Mucosa of gallbladder (tissue), 1 donor: ENCODE data around the gene GDAP2. TPM values are rescaled to one million over a fixed set of nuclear protein-coding genes. Genes with fewer than 3 reads are reported as not detected.
"Not testable (repeated sequence)": the region's sequence is repeated elsewhere in the genome, so short reads cannot be mapped to it uniquely, and the experiment has no call there.

Experiments
- DNase-seq: peaks from one replicate; pipeline ENCODE4 v3.0.0-alpha.2; 2020; ENCODE audit warnings: low spot score
- total RNA-seq: library from RNA; stranded (reverse); gene quantifications from one replicate; pipeline ENCODE4 v1.2.1, GENCODE V29; 2021
- donor health status: DM: no; HTN: no; CAD: no.

Gene GDAP2, protein sequence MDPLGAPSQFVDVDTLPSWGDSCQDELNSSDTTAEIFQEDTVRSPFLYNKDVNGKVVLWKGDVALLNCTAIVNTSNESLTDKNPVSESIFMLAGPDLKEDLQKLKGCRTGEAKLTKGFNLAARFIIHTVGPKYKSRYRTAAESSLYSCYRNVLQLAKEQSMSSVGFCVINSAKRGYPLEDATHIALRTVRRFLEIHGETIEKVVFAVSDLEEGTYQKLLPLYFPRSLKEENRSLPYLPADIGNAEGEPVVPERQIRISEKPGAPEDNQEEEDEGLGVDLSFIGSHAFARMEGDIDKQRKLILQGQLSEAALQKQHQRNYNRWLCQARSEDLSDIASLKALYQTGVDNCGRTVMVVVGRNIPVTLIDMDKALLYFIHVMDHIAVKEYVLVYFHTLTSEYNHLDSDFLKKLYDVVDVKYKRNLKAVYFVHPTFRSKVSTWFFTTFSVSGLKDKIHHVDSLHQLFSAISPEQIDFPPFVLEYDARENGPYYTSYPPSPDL
- 30.1 TPM for total RNA-seq

DNA sequence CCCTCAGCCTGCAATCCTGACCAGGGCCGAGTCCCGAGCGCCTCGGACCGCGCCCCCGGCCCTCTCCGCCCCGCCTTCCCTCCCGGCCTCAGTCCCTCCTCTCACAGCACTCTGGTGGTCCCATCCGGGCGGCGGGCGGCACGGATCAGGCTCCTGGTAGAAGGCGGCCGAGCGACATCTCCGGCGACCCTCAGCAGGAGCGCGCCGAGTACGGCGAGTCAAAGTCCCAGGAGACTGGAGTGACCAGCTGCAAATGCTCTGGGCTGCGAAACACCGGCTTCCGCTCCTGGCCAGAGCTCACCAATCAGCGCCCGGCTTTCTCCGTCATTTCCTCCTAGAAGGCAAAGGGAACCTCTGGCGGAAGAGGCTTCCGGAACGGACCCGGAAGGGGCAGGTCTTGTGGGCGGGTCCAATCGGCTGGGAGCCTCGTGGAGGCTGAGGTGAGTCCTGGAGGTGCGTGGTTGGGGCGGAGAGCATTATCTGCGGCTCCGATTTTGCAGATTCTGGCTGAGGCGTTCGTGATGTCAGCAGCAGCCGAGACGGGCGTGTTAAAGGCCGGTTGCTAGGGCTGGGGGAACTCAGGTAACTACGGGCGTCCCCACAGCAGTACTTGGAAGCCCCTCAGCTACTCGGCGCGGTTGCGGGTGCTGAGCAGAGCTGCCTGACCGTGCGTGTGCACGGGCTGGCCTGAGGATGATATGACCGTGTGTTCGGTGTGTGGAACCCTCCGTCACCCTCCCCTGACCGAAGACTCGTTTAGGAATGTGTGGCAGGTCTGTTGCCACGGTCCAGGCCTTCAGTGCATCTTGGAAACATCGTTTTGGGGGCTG, at the start of gene GDAP2, which contains the start of gene WDR3:
GDAP2 (minus strand) TSS at position 279 of the 830 bp plus-strand sequence. CDS start 9,264 bp downstream, outside the sequence.
WDR3 (plus strand) TSS at position 397 of the 830 bp plus-strand sequence. CDS start 3,581 bp downstream, outside the sequence.
- peak; percentile 97 for DNase-seq

DNA sequence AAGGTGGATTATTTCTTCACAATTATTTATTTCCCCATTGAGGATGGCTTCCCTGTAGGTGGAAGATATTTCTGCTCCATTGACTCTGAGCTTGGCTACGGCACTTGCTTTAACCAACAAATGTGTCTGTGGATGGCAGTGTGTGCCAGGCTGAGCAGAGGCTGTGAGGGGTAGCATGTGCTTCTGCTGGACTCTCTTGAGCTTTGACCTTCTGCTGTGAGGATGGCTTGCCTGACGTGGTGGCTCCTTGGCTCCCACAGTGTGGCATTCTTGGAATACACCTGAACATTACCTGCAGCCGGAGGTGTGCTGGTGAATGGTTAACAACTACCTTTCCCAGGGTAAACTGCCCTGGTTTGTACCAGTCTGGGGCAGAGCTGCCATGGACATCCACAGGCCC, 47.0 kb upstream of the GDAP2 start:
- DNase-seq, result no peak

DNA sequence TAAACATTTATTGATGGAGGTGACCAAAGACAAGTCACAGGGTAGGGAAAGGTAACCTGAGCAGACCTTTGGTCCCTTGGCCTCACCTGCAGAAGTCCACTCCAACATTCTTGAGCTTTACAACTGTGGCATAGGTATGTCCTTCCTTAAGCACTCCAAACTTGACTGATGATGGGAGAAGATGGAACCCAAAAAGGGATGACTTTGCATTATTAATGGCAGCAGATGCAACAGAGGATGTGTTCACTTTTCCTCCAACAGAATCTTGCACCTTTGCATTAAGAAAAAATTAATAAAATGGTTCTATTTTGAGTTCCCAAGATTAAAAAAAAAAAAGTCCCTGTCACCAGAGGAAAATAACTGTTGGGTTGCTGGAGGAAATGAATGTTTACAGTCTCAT, 42.4 kb upstream of the GDAP2 start:
- no peak for DNase-seq

DNA sequence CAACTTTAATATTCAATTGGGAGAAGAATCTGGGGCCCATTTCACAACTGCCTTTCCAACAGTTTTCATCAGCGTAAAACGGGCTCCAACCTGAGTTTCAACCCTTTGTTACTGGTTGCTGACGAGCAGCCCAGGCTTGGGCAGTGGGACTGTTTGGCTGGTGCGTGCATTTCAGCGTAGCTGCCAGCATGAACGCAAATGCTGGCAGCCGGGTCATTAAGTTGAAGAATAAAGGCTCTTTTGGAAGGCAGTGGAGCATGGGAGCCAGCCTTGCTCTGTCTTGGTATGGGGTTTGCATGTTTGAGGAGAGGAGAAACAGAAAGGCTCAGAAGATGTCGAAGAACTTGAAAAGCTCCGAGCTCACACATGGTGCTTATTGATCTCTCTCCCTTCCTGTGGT, 40.8 kb upstream of the GDAP2 start:
- DNase-seq, result no peak

DNA sequence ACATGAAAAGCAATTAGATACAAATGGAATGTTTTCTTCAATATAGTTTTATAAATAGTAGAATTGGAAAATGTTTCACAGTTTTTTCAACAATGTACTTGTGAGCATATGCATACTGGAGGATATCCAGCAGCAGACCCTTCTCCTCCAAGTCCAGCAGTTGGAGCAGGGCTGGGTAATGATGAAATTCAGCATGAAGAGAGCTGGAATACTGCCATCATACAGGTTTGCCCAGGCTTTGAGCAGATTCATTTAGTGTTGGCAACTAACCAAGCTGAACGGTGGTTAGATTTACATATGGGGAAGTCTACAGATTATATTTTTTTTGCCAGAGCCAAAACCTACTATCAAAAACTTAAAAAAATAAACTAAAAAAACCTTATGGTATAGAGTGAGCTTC, 38.5 kb upstream of the GDAP2 start:
- DNase-seq, result no peak

DNA sequence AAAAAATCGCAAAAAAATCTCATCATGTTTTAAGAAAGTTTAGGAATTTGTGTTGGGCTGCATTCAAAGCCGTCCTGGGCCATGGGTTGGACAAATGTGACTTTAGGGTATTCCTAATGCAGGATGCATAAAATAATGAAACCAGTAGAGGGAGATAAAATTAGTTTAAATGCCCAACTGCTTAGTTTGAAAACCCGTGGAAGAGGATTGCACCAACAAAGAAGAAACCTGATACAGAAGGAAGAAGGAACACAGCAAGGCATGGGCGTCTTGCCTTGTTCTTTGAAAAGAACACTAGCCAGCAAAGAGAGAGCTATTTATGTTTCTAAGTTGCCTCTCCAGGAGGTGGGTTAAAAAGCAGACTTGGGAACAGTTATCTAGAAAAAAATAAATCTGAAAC, 38.1 kb upstream of the GDAP2 start:
- no peak for DNase-seq

DNA sequence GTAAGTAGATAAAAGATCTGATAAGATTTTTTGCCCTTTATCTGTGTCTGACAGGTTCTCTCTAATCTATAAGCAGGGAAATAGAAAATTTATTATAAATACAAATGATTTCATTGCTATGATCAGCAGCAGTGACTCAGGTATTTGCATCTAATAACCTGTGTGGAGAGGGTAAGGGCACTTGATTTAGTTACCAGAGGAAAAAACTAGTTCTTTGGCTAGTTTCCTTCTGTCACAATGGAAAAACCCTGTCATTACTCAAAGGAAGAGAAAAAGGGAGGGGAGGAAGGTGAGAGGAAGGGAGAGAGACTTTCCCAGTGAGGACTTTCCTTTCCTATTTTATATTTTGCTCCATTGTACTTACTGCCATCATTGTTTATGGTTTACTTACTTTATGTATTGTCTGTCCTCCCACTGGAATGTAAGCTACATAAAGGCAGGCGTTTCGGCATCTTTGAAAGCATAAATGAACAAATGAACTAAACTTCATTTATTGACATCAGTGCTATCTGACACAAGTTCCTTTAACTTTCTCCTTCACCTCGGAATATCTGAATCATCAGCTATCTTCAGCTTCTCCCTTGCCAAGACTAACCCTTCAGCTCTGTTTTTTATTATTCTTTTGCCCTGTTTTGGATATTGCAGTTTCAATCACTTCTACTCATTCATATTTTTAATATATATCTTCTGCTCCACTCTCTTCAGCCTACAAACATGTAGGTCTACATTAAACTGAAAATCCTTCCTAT, 35.0 kb upstream of the GDAP2 start:
- no peak for DNase-seq

DNA sequence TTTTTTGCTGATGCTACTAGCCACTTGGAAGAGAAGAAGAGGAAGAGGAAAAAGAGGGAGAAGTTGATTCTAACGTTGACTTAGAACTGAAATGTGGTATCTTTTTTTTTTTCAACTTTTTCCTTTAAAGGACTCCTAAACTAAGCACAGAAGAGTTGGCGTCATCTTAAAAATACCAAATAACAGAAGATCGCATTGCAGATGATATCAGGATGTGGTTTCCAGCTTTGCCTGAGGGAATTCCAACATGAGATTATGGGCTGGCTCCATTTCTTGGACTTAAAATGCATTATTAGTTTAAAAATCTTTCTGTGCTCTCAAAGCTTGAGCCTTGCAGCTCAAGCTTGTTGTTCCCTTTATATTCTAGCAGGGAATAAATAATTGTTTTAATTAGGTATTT, 29.9 kb upstream of the GDAP2 start:
- DNase-seq, result no peak

DNA sequence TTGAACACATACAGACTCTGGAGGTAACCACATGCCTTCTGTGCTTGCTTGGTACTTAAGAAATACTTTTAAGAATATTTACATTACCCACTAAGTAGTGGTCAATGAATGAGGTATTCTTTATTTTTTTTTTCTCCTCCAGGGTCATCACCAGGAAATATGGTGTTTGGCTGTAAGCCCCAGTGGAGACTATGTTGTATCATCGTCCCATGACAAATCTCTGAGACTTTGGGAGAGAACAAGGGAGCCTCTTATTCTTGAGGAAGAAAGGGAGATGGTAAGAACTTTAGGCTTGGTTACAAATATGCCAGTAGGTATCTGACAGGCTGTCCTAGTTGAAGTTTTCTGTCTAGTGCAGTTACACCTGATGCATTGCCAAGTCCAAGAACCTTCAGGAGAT, 23.0 kb upstream of the GDAP2 start:
- no peak for DNase-seq

DNA sequence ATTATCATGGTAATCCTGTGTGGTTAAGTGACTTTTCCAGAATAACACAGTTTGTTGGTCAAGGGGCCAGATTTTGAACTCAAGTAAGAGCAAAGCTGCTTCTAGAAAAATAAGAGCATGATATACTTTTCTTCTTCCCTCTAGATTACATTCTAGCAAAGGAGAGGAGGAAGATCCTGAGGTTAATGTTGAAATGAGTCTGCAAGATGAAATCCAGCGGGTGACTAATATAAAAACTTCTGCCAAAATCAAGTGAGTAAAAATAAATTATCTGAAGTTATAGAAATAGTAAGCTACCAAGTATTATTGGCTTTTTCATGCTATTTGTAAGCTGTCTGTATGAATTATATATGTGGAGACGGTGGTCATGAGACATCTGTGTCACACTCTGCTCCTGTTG, 12.9 kb upstream of the GDAP2 start:
- no peak for DNase-seq

DNA sequence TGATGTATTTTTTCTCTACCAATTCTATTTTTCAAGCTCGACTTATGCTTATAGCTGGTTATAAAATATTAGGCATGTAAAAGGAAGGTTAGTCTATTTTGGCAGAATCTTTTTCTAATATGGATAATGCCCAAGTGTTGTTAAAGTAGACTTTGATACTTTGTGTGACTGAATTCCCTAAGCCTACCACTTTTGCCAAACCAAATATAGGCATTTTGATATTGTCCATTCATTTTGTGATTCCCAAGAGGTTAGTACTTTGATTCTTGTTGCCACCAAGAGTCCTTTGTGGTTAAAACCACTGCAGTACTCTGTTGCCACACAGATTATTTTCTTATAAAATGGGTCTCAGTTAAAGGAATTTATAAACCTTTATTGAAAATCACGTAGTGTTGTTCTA, 4.3 kb upstream of the GDAP2 start:
- DNase-seq, result no peak

DNA sequence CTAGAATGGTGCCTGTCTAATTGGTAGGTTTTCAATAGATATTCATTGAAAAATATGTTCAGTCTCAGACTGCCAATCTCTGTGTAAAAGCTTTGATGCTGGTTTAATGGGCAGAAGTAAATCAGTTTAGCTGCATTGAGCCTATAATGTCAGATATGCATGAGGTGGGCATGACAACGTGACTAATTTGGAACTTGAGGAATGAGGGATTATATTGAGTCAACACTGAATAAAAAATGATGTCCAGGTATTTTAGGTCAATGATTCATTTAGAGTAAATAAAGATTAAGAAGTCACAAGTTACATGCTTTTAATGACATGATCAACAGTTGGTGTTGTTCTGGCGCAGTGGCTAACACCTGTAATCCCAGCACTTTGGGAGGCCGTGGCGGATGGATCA, 3.2 kb upstream of the GDAP2 start:
- DNase-seq, result no peak

DNA sequence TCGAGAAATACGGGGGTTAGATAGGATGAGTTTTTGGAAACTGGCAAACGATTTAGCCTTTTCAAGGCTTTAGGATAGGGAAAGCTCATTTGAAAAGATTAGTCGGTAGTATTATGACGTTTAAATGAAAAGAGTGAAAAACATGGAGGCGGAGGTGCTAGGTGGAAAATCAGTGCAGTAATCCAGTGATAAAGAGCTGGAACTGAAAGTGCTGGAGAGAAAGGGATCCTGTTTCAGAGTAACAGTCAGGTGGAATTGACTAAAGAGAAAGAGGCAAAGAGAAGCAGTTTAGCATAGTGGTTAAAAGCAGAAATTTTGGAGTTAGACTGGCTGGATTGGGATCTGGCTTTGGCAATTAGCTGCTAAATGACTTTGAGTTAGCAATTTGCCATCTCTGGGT, 1.1 kb upstream of the GDAP2 start:
- no peak for DNase-seq

DNA sequence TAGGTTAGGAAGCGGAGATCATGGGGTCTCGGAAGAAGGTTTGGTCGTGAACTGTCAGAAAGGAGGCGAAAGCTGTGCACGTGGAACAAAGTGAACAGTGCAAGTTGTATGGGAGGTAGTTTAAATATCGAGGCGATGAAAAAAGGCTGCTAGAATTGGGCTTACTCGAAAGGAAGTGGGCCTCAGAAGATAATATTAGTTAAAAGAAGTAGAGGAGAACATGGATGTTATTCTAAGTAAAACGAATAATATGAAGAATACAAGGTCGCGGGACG, 689 bp upstream of the GDAP2 start:
- no peak for DNase-seq

DNA sequence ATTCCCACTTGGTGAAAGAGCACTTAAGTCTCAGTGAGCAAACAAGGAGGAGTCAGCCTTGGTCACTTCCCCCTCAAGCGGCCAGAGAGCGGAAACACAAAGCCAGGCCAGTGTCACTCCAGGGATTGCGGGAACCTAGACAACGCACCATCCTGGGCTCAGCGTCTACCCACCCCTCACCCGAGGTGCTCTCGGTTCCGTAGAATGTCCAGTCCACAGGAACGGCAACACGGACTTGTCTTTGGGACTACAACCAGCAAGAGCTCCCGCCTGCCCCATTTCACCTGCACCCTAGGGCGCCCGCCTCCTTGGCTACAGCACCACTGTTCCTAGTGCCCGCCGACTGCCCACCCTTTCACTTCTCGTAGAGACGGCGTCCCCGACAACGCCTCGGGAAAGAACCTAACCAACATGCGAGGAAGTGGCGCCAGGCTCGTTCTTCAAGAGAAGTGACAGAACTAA, 509 bp downstream of the GDAP2 start:
- DNase-seq, result peak; percentile 36

DNA sequence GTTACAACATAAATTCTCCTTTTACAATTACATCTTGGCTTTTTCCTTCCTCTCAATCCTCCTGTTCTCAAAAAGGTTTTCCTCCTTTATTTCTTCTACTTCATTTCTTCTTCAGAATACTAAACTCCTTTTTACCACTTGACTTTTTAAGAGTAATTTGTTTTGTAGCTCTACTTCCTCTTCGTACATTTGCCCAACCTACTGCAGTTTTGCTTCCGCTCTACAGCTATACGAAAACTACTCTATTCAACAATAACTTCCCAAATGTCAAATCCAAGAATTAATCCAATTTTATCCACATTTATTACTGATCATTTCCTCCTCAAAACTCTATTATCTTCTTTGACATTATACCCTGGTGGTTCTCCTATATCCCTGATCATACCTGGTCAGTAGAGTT, 3.4 kb downstream of the GDAP2 start:
- no peak for DNase-seq

DNA sequence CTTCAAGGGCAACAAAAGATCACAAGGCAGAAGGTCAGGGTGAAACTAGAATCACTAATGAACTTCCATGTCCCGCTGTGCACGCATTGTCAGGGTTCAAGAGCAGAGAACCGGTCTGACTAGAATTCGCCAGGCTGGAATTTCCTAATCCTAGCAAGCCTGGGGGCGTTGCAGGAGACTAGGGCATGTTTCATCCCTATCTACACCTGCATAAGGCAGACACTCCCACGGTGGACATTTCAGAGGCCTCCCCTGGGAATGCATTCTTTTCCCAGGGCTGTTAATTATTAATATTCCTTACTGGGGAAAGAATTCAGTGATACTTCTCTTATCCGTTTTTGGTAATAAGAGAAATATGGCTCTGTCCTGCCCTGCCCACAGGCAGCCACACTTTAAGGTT, 6.7 kb downstream of the GDAP2 start:
- not testable (repeated sequence) for DNase-seq

DNA sequence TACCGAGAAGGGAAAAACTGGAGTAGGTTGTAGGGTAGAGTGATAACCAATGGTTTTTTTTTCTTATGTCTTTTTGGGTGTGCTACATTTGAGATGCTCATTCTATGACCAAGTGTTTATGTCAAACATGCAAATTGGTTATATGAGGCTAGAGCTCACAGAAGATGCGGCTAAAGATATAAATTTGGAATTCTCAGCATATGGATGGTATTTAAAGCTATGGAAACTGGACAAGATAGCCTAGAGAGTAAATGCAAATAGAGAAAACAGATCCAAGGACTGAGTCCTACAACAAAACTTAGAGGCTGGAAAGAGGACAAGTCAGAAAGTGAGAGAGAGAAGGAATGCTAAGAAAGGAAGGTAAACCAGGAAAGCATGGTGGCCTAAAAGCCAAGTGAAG, 7.4 kb downstream of the GDAP2 start:
- DNase-seq, result no peak

DNA sequence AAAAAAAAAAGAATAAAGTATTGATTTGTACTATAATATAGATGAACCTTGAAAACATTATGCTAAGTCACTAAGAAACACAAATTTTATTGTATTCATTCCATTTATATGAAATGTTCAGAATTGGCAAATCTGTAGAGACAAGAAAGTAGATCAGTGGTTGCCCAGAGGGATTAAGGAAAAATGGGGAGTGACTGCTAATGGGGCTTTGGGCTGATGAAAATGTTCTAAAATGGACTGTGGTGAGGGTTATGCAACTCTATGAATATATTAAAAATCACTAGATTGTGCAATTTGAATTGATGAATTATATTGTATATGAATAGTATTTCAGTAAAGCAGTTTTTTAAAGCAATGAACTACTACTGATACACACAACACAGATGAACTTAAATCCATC, 10.0 kb downstream of the GDAP2 start:
- DNase-seq, result no peak

DNA sequence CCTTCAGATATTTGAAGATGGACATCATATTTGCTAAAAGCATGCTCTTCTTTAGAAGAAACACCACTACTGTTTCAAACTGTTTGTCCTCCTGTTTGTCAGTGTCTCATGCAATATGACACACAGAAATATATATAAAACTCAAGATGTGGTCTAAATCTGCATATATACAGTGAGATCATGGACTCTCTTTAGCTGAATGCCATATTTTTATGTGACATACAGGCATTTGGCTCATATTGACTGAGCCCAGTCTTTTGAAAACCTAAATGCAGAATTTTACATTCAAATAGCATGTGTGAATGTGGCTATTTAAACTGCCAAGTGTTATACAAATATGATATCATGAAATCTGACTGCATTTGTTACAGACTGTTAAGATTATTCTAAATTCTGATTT, 18.4 kb downstream of the GDAP2 start:
- DNase-seq, result no peak

DNA sequence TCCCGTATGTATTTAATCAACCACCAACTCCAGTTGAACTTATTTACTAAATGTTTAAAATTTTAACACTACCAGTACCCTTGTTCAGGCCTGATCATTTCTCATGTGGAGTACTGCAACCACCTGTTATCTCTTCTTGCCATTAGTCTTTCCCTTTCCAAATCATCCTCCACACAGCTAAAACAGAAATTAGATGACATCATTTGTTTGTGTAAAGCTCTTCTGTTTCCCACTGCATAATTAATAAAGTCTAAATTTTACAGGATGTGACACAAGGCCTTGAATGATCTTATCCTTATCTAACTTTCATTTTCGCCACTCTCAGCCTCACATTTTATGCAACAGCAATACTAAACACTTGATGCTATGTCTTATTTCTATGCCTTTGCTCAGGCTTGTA, 24.4 kb downstream of the GDAP2 start:
- no peak for DNase-seq

DNA sequence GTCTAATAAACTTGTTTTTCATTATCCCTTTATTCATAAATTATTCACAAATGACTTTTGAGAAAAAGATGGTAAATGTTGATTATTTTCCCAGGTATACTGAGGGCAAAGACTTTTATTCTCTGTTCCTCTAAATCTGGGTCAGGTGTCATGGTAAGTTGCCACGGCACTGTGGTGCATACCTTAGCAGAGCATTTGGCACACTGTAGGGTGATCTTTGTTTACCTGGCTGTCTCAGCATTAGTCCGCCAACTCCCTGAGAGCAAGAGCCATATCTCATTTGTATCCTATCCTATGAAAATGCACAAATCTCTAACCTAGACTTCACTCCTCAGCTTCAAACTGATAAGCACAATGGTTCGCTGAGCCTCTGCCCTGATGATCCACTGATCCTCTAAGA, 24.9 kb downstream of the GDAP2 start:
- DNase-seq, result no peak
